ENCODE results near the gene ACTR2.

The ACTR2 gene

GRCh38 chr2:65298089-65298488, 70.5 kb downstream of the ACTR2 start:
- Histone ChIP-seq H3K27ac (no peak overlapping the region), H3K4me3 (IDR thresholded peaks at IDR 0.05; ENCODE audit: insufficient read depth, low read depth, low read length) (no peak overlapping the region), H3K4me2 (no peak overlapping the region), H3K27me3 (ENCODE audit: insufficient read depth, low read depth) (no peaks in the 10 kb centered on the region), H4K20me1 (ENCODE audit: insufficient read depth) (no peaks in the 10 kb centered on the region), H3K9ac (no peak overlapping the region), H3K79me2 (ENCODE audit: insufficient read depth, low read depth) (no peaks in the 10 kb centered on the region), H3K4me1 (ENCODE audit: low read depth, poor library complexity, severe bottlenecking) (peaks cover 53% of the 10 kb centered on the region), H2AFZ (ENCODE audit: low read depth) (no peak overlapping the region), H3K36me3 (ENCODE audit: insufficient read depth) (no peaks in the 10 kb centered on the region)
- TF ChIP-seq, protein P1, sequence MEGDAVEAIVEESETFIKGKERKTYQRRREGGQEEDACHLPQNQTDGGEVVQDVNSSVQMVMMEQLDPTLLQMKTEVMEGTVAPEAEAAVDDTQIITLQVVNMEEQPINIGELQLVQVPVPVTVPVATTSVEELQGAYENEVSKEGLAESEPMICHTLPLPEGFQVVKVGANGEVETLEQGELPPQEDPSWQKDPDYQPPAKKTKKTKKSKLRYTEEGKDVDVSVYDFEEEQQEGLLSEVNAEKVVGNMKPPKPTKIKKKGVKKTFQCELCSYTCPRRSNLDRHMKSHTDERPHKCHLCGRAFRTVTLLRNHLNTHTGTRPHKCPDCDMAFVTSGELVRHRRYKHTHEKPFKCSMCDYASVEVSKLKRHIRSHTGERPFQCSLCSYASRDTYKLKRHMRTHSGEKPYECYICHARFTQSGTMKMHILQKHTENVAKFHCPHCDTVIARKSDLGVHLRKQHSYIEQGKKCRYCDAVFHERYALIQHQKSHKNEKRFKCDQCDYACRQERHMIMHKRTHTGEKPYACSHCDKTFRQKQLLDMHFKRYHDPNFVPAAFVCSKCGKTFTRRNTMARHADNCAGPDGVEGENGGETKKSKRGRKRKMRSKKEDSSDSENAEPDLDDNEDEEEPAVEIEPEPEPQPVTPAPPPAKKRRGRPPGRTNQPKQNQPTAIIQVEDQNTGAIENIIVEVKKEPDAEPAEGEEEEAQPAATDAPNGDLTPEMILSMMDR (conservative IDR thresholded peaks at IDR 0.05; ENCODE audit: low read depth, low read length): no peak

DNA sequence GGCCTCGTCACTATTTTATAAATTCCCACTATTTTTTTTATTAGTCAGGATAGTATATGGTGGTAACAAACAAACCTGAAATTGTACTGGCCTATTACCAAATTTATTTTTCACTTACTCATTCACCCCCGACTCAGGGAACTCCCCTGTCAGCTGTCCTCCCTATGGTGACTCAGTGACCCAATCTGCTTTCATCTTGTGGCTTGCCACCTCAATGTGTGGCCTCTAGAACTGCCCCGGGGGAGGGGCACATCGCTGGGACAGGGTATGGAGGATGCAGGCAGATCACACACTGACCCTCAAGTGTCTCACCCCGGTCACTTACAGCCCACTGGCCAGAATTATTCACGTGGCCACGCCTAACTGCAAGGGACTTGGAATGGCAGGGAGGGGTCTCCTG, 71.6 kb downstream of the ACTR2 start:
- no peaks in the 10 kb centered on the region for H3K79me2 ChIP-seq (ENCODE audit: insufficient read depth, low read depth)
- H3K4me3 ChIP-seq (IDR thresholded peaks at IDR 0.05; ENCODE audit: insufficient read depth, low read depth, low read length): no peak overlapping the region
- H3K27me3 ChIP-seq (ENCODE audit: insufficient read depth, low read depth): no peaks in the 10 kb centered on the region
- no peak overlapping the region for H3K9ac ChIP-seq
- peak overlapping the region; percentile 70; the same call in 1 of the 2 replicates for H3K27ac ChIP-seq
- H2AFZ ChIP-seq (ENCODE audit: low read depth): no peak overlapping the region
- peak overlapping the region; percentile 91 for H3K4me2 ChIP-seq
- H4K20me1 ChIP-seq (ENCODE audit: insufficient read depth): no peaks in the 10 kb centered on the region
- TF ChIP-seq, protein P1 (conservative IDR thresholded peaks at IDR 0.05; ENCODE audit: low read depth, low read length): no peak
- H3K36me3 ChIP-seq (ENCODE audit: insufficient read depth): no peaks in the 10 kb centered on the region
- H3K4me1 ChIP-seq (ENCODE audit: low read depth, poor library complexity, severe bottlenecking): peaks cover 57% of the 10 kb centered on the region

DNA sequence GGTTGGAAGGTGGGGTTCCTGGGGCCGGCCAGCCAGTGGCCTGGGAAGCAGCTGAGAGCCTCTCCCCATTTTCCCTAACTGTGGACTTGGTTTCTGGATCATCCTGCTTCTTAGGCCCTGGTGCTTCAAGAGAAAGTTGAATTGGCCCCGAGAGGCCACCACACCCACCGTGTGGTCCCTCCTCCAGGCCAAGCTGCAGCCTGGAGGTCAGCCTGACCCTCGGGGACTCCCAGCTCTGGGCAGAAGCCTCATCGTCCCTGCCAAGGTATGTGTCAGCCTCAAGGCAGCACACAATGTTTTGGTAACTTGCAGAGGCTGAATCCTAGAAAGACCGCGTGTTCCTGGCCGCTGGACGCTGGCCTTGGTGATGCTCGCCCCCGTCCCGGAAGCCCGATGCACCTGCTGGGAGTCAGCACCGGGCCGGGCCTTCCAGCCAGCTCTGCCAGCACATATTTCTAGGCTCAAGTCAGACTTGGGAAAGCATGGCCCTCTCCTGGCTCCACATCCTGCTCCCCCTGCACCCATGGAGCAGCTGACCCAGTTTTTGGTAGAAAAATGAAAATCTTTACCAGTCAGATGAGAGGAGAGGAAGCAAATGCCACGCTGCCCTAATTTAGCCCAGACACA, 72.6 kb downstream of the ACTR2 start:
- Histone ChIP-seq H3K27ac (peak overlapping the region; percentile 70), H4K20me1 (ENCODE audit: insufficient read depth) (no peaks in the 10 kb centered on the region), H3K4me3 (IDR thresholded peaks at IDR 0.05; ENCODE audit: insufficient read depth, low read depth, low read length) (no peak overlapping the region), H3K4me1 (ENCODE audit: low read depth, poor library complexity, severe bottlenecking) (peaks cover 57% of the 10 kb centered on the region), H3K79me2 (ENCODE audit: insufficient read depth, low read depth) (no peaks in the 10 kb centered on the region), H3K9ac (peak overlapping the region; percentile 40; the same call in 1 of the 2 replicates), H3K27me3 (ENCODE audit: insufficient read depth, low read depth) (no peaks in the 10 kb centered on the region), H2AFZ (ENCODE audit: low read depth) (peak overlapping the region; percentile 41; the same call in 1 of the 2 replicates), H3K36me3 (ENCODE audit: insufficient read depth) (no peaks in the 10 kb centered on the region), H3K4me2 (peak overlapping the region; percentile 91)
- TF ChIP-seq, protein P1 (conservative IDR thresholded peaks at IDR 0.05; ENCODE audit: low read depth, low read length): no peak

- TF ChIP-seq, protein P1 (conservative IDR thresholded peaks at IDR 0.05; ENCODE audit: low read depth, low read length): no peak
- Histone ChIP-seq H3K4me2 (peak overlapping the region; percentile 91), H3K4me1 (ENCODE audit: low read depth, poor library complexity, severe bottlenecking) (peaks cover 57% of the 10 kb centered on the region), H3K4me3 (IDR thresholded peaks at IDR 0.05; ENCODE audit: insufficient read depth, low read depth, low read length) (no peak overlapping the region), H3K36me3 (ENCODE audit: insufficient read depth) (no peaks in the 10 kb centered on the region), H3K27ac (peak overlapping the region; percentile 70), H3K79me2 (ENCODE audit: insufficient read depth, low read depth) (no peaks in the 10 kb centered on the region), H2AFZ (ENCODE audit: low read depth) (peak overlapping the region; percentile 41; the same call in 1 of the 2 replicates), H3K27me3 (ENCODE audit: insufficient read depth, low read depth) (no peaks in the 10 kb centered on the region), H4K20me1 (ENCODE audit: insufficient read depth) (no peaks in the 10 kb centered on the region), H3K9ac (peak overlapping the region; percentile 40; the same call in 1 of the 2 replicates)
Observed at GRCh38 chr2:65300761-65301711, 73.4 kb downstream of the ACTR2 start.
